Left renal pelvis (tissue), 4 donors: Measurements from ENCODE around the gene TMEM266. TPM values are rescaled to one million over a fixed set of nuclear protein-coding genes. Genes with fewer than 3 reads are reported as not detected.

ENCODE experiments used
- DNase-seq, 4 donors: peaks; one replicate each; pipeline ENCODE4 v3.0.0-alpha.2; 2013; ENCODE audit warnings: low read depth in 4 of 4, low spot score in 3 of 4
- polyA plus RNA-seq, 4 donors: library from polyadenylated mRNA; unstranded; fragments of 120-200 nt; gene quantifications; one replicate each; pipeline ENCODE4 v1.2.1, GENCODE V29; 2013; ENCODE audit not compliant: insufficient read length in 4 of 4

Gene TMEM266
- polyA plus RNA-seq, 4 donors: 0.78 to 14.0 (median 11.0) TPM

- no peak for DNase-seq
Measured at GRCh38 chr15:76223521-76223920, 163.7 kb downstream of the TMEM266 start.

GRCh38 chr15:76229266-76229665 lies 169.5 kb downstream of the TMEM266 start:
- DNase-seq: no peak

GRCh38 chr15:76233921-76234320 lies 174.1 kb downstream of the TMEM266 start:
- DNase-seq: no peak

GRCh38 chr15:76234337-76234889 lies 174.6 kb downstream of the TMEM266 start:
- no peak for DNase-seq

- no peak for DNase-seq
Measured at GRCh38 chr15:76235186-76235826, 175.5 kb downstream of the TMEM266 start.

- no peak for DNase-seq
Measured at GRCh38 chr15:76236350-76236749, 176.6 kb downstream of the TMEM266 start.

- no peak for DNase-seq
Measured at GRCh38 chr15:76239786-76240185, 180.0 kb downstream of the TMEM266 start.

GRCh38 chr15:76245072-76245610 lies 185.4 kb downstream of the TMEM266 start:
- DNase-seq: no peak

- no peak for DNase-seq
Measured at GRCh38 chr15:76251717-76252116, 191.9 kb downstream of the TMEM266 start.

GRCh38 chr15:76252249-76252648 lies 192.5 kb downstream of the TMEM266 start:
- DNase-seq: no peak

- no peak for DNase-seq
Measured at GRCh38 chr15:76253691-76254473, 194.1 kb downstream of the TMEM266 start.

Other genes with a start within 250 kb of the TMEM266 start
- 10 to 100 TPM; 43.3 to 68.1 (median 52.0) TPM for gene UBE2Q2, start 216.5 kb upstream of the TMEM266 start, polyA plus RNA-seq
- 10 to 100 TPM; 36.0 to 50.4 (median 47.8) TPM for gene FBXO22, start 156.1 kb upstream of the TMEM266 start, polyA plus RNA-seq
- gene NRG4, start 47.6 kb upstream of the TMEM266 start, polyA plus RNA-seq: 1 to 10 TPM; 3.4 to 6.6 (median 5.0) TPM